Subcutaneous adipose tissue (tissue), 4 donors: ENCODE measurements around the gene ACKR2. TPM values are rescaled to one million over a fixed set of nuclear protein-coding genes. Genes with fewer than 3 reads are reported as not detected.

Experiments
- total RNA-seq, 4 donors: library from RNA; depleted of rRNA; stranded (reverse); fragments of >200 nt; gene quantifications; one replicate each; pipeline ENCODE4 v1.1.0, GENCODE V29; 2016
- TF ChIP-seq, protein P1 (sequence below): fragments of 450-650 bp; IDR thresholded peaks from one replicate; pipeline ENCODE4 v1.5.1; 2016; ENCODE audit warnings: low read depth, mild to moderate bottlenecking, control low read depth, antibody characterized with exemption, moderate library complexity

ACKR2 gene
- total RNA-seq, 4 donors from 2014 or later, result 7.3 to 22.7 (median 11.2) TPM

DNA sequence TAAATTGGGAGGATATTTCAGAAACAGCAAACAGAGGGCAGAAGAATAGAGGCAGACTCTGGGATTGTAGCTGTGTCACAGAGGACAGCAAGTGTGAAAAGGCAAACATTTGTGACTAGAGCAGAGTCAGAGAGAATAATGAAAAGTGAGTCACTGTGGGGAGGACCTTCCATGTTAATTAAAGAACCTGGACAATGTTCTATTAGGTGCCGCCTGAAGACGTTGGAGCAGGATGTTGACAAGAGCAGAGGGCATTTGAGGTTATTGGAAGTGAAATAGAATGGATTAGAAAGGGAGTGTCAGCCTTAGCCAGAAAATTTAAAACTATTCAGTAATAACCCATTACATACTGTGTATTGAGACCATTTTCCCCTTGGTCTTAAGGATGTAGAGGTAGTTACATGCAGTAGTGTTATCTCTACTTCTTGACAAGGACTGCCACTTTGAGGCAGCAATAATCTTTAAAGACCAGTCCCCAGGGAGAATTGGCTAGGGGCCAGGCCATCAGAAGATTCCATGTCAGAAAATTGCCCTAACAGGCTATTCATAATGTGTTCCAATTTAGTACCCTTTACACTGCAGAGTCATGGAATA, 5.8 kb downstream of the ACKR2 start:
- TF ChIP-seq, protein P1, sequence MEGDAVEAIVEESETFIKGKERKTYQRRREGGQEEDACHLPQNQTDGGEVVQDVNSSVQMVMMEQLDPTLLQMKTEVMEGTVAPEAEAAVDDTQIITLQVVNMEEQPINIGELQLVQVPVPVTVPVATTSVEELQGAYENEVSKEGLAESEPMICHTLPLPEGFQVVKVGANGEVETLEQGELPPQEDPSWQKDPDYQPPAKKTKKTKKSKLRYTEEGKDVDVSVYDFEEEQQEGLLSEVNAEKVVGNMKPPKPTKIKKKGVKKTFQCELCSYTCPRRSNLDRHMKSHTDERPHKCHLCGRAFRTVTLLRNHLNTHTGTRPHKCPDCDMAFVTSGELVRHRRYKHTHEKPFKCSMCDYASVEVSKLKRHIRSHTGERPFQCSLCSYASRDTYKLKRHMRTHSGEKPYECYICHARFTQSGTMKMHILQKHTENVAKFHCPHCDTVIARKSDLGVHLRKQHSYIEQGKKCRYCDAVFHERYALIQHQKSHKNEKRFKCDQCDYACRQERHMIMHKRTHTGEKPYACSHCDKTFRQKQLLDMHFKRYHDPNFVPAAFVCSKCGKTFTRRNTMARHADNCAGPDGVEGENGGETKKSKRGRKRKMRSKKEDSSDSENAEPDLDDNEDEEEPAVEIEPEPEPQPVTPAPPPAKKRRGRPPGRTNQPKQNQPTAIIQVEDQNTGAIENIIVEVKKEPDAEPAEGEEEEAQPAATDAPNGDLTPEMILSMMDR, result no peak

DNA sequence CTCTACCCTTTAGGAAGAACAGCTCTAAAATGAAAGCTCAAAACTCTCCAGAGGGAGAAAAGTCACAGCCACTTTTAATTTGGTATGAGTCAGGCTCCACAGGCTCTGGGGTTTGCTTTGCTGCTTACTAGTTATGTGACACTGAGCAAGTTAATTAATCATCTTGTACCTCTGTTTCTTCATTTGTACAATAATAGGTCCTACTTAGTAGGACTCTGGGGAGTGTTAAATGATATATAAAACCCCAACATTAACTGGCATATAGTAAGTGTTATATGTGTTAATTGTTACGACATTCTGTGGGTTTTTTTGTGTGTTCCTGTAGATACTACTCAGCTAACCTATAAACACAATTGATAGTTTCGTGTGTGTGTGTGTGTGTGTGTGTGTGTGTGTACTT, 6.6 kb downstream of the ACKR2 start:
- TF ChIP-seq, protein P1, result no peak

DNA sequence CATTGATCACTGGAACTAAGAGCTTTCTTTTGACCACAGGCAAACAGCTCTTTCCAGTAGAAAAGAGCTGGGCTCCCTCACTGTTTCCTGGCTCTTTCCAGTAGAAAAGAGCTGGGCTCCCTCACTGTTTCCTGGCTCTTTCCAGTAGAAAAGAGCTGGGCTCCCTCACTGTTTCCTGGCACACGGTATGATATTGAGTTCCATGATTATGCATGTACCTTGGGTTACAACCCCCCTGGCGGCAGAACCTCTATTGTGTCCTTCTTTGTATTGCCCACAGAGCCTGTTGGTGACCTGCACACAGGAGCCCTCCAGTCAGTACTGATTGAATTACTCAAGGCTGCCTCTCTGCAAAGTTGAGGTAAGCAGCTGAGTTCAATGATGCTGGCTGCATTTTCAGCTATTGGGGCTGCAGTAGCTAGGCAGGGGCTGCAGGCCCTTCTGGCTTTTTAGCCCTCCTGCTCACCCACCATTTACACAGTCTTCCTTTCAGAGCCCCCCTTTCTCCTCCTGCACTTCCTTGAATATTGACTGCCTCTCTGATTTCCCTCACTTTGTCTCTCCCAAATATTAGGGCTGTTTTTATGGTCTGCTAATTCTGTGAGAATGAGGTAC, 10.2 kb downstream of the ACKR2 start:
- TF ChIP-seq, protein P1, result no peak

DNA sequence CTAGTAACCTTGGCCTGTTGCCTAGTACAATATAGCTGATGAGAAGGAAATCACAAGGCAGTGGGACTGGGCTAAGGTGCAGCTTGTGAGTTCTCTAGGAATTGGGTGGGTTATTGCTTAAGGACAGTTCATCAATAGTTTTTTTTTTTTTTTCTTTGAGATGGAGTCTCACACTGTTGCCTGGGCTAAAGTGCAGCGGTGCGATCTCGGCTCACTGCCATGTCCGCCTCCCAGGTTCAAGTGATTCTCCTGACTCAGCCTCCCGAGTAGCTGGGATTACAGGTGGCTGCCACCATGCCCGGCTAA, 11.5 kb downstream of the ACKR2 start:
- TF ChIP-seq, protein P1, result no peak

DNA sequence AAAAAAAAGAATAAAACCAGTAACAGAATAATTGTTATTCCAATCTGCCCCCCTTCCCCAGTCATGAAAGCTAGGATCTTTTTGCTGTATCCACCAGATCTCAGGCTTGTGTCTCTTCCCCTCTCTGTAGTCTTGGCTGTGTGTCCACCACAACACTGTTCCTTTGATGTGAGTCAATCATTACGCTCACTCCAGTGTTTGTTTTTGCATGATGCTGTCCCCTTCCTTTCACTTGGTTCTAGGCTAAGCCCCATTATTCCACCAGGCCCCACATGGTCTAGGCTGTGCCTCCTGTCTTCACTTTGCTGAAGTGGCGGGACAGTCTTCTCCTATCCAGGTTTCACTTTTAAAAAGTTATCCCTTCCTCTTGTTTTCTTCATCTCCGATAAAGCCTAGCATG, 13.6 kb downstream of the ACKR2 start:
- TF ChIP-seq, protein P1, result no peak

DNA sequence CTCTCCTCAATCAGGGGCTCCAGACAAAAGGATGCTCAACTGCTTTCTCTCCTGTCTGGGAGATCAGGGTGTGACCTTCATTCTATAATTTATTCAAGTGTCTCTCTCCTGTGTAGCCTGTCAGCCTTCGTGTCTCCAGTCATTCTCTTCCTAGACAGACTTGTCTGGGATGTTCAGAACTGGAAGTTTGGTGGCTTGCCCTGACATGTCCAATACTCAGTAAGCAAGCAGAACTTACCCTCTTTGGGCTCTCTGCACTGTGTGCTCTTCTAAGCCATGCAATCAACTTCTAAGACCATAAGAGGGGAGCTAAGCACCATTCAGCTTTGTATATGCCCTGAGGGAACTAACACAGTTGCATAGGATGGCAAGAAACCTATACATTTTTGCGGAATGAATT, 14.1 kb downstream of the ACKR2 start:
- TF ChIP-seq, protein P1, result no peak

DNA sequence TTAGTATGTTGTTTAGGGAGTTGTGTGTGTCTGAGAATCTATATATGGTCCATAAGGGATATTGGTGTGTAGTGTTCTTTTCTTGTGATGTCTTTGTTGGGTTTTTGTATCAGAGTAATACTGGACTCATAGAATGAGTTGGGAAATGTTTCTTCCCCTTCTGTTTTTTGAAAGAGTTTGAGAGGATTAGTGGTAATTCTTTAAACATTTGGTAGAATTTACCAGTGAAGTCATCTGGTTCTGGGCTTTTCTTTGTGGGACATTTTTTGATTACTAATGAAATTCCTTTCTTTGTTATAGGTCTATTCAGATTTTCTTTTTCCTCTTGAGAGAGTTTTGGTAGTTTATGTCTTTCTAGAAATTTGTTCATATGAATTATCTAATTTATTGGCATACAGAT, 16.9 kb downstream of the ACKR2 start:
- TF ChIP-seq, protein P1, result no peak
